Astrocyte of the cerebellum (primary cell): ENCODE results near the gene NAV1.
"Not testable (repeated sequence)": the region's sequence is repeated elsewhere in the genome, so short reads cannot be mapped to it uniquely, and the experiment has no call there.

ENCODE experiments used
- DNase-seq: peaks from one replicate; pipeline ENCODE4 v3.0.0-alpha.2; 2011; ENCODE audit warnings: low read depth
- H3K4me3 ChIP-seq: 2 replicates; pipeline ENCODE4 v1.5.1; 2011; ENCODE audit warnings: mild to moderate bottlenecking, low read depth, low read length, moderate library complexity
- CTCF ChIP-seq: IDR thresholded peaks from 2 replicates; pipeline ENCODE4 v1.5.1; 2012; ENCODE audit warnings: low read length, low read depth, moderate library complexity, mild to moderate bottlenecking; ENCODE audit errors: missing control alignments
- in situ Hi-C: cut with HindIII; loops from 2 replicates; pipeline ENCODE4 v1.10.0; 2017; ENCODE audit warnings: low sequenced_read_pairs

NAV1 gene

GRCh38 chr1:201514466-201514865, 24.5 kb upstream of the NAV1 start:
- no peak for TF ChIP-seq CTCF
- in situ Hi-C loops = no loop called here
- H3K4me3 ChIP-seq = no peak overlapping the region
- no peak for DNase-seq

GRCh38 chr1:201515062-201515750, 23.7 kb upstream of the NAV1 start:
- no peak for TF ChIP-seq CTCF
- no peak for DNase-seq
- in situ Hi-C loops = loop anchor here (5.0 kb wide), 2 partner anchors 38 to 68 kb away; no protein-coding TSS in a partner anchor
- H3K4me3 ChIP-seq = no peak overlapping the region

- in situ Hi-C loops = loop anchor here (5.0 kb wide), 2 partner anchors 39 to 69 kb away; no protein-coding TSS in a partner anchor
- no peak for TF ChIP-seq CTCF
- DNase-seq = no peak
- H3K4me3 ChIP-seq = no peak overlapping the region
Measured at GRCh38 chr1:201515895-201516294, 23.0 kb upstream of the NAV1 start.

- in situ Hi-C loops = loop anchor here (5.0 kb wide), 2 partner anchors 39 to 69 kb away; no protein-coding TSS in a partner anchor
- TF ChIP-seq CTCF = no peak
- H3K4me3 ChIP-seq = no peak overlapping the region
- no peak for DNase-seq
Measured at GRCh38 chr1:201516511-201517127, 22.3 kb upstream of the NAV1 start.

- no peak for TF ChIP-seq CTCF
Measured at GRCh38 chr1:201517631-201518030, 21.3 kb upstream of the NAV1 start.

GRCh38 chr1:201518071-201518470, 20.9 kb upstream of the NAV1 start:
- in situ Hi-C loops = loop anchor here (5.0 kb wide), 2 partner anchors 41 to 71 kb away; no protein-coding TSS in a partner anchor
- no peak for DNase-seq
- no peak overlapping the region for H3K4me3 ChIP-seq
- no peak for TF ChIP-seq CTCF

More at GRCh38 chr1:201517631-201518030, 21.3 kb upstream of the NAV1 start:
- H3K4me3 ChIP-seq = no peak overlapping the region
- DNase-seq = no peak
- in situ Hi-C loops = loop anchor here (5.0 kb wide), 2 partner anchors 40 to 70 kb away; no protein-coding TSS in a partner anchor

- in situ Hi-C loops, DNase-seq: not testable (repeated sequence)
Measured at GRCh38 chr1:201520046-201520575, 18.8 kb upstream of the NAV1 start.

More at GRCh38 chr1:201520046-201520575, 18.8 kb upstream of the NAV1 start:
- H3K4me3 ChIP-seq = not testable (repeated sequence)
